ENCODE data around the gene HADH.

- no peak for TF ChIP-seq CTCF (IDR thresholded peaks at IDR 0.05)
- no peak for TF ChIP-seq POLR2A (IDR thresholded peaks at IDR 0.05)
- TF ChIP-seq POLR2AphosphoS5 (IDR thresholded peaks at IDR 0.05; ENCODE audit: insufficient read depth in 1 of 2, low read depth in 1 of 2), result no peak
Observed at GRCh38 chr4:108001540-108002135, 11.9 kb downstream of the HADH start.

Measured in vagina (tissue), 2 donors.